BE2C (cell line): ENCODE measurements around the gene PROSER2.

Source experiments
- DNase-seq: peaks from one replicate; pipeline ENCODE4 v3.0.0-alpha.2; 2020
- H3K27me3 ChIP-seq: fragments of 250-450 bp; sonication (Bioruptor Pico); 2 replicates; pipeline ENCODE4 v1.5.1; 2020; ENCODE audit warnings: mild to moderate bottlenecking
- H3K36me3 ChIP-seq: fragments of 250-450 bp; sonication (Bioruptor Pico); 2 replicates; pipeline ENCODE4 v1.5.1; 2020; ENCODE audit warnings: mild to moderate bottlenecking
- H3K4me1 ChIP-seq: fragments of 250-450 bp; sonication (Bioruptor Pico); 2 replicates; pipeline ENCODE4 v1.5.1; 2020
- H3K4me3 ChIP-seq: 2 replicates; pipeline ENCODE4 v1.5.1; 2011; ENCODE audit warnings: low read depth, low read length
- H3K9me3 ChIP-seq: fragments of 250-450 bp; sonication (Bioruptor Pico); 2 replicates; pipeline ENCODE4 v1.5.1; 2020
- TF ChIP-seq, protein P1 (sequence below): IDR thresholded peaks from 2 replicates; pipeline ENCODE4 v1.5.1; 2012; ENCODE audit warnings: mild to moderate bottlenecking, low read depth, low read length

PROSER2 gene

DNA sequence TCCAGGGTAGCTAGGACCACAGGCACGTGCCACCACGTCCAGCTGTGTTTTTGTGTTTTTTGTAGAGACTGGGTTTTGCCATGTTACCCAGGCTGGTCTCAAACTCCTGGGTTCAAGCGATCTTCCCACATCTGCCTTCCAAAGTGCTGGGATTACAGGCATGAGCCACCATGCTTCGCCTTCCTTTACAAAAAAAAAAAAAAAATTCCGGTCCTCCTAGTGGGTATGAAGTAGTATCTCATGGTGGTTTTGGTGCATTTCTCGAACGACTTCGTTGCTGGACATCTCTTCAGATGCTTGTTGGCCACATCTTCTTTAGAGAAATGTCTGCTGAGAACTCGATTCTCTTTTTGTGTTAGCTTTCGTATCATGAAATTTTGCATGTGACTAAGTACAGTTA lies 3.9 kb downstream of the PROSER2 start:
- no peaks in the 10 kb centered on the region for H3K9me3 ChIP-seq
- TF ChIP-seq, protein P1, sequence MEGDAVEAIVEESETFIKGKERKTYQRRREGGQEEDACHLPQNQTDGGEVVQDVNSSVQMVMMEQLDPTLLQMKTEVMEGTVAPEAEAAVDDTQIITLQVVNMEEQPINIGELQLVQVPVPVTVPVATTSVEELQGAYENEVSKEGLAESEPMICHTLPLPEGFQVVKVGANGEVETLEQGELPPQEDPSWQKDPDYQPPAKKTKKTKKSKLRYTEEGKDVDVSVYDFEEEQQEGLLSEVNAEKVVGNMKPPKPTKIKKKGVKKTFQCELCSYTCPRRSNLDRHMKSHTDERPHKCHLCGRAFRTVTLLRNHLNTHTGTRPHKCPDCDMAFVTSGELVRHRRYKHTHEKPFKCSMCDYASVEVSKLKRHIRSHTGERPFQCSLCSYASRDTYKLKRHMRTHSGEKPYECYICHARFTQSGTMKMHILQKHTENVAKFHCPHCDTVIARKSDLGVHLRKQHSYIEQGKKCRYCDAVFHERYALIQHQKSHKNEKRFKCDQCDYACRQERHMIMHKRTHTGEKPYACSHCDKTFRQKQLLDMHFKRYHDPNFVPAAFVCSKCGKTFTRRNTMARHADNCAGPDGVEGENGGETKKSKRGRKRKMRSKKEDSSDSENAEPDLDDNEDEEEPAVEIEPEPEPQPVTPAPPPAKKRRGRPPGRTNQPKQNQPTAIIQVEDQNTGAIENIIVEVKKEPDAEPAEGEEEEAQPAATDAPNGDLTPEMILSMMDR, result no peak
- H3K27me3 ChIP-seq, result peaks cover 43% of the 10 kb centered on the region
- H3K4me3 ChIP-seq, result no peak overlapping the region
- H3K36me3 ChIP-seq, result no peaks in the 10 kb centered on the region
- H3K4me1 ChIP-seq, result no peaks in the 10 kb centered on the region
- DNase-seq, result no peak

DNA sequence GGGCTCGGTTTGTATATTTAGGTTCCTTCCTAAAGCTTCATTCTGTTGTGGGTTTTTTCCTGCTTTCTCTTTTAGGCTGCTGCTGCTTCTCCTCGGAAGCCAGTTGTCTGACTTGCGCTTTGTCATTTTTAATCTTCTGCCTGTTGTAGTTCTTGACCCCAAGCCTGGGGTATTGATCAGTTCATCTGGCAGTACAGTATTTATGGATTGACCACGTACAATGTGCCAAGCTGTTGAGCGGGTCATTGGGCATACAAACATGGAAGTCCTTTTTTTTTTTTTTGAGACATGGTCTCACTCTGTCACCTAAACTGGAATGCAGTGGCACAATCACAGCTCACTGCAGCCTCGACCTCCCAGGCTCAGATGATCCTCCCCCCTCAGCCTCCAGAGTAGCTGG lies 4.3 kb downstream of the PROSER2 start:
- H3K4me3 ChIP-seq, result no peak overlapping the region
- TF ChIP-seq, protein P1, result no peak
- no peak for DNase-seq
- no peaks in the 10 kb centered on the region for H3K4me1 ChIP-seq
- H3K27me3 ChIP-seq, result peaks cover 39% of the 10 kb centered on the region
- H3K9me3 ChIP-seq, result no peaks in the 10 kb centered on the region
- H3K36me3 ChIP-seq, result no peaks in the 10 kb centered on the region

DNA sequence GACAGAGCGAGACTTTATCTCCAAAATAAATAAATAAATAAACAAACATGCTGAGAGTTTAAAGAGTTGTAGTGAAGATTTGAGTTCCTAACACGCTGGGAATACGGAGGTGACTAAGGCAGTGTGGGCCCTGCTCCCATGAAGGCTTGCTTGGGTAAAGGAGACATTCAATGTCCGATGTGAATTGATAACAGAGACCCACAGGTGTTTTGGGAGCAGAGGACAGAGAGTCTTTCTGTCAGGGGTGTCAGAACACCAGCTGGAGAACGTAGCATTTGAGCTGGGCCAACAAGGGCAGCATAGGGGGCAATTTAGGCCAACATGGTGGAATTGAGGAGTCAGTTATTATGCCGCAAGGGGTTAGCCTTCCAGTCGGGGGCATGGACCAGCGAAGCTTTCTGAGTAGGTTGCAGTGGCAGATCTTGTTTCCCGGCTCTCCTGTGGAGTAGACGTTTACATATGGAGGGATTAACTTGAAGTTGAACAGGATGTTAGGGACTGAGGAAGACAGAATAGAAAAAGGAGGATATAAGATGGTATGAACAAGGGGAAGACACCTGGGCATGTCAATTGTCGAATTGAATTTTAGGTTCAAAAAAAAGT lies 5.6 kb downstream of the PROSER2 start:
- Histone ChIP-seq H3K4me3 (no peak overlapping the region), H3K4me1 (no peaks in the 10 kb centered on the region), H3K36me3 (no peaks in the 10 kb centered on the region), H3K9me3 (no peaks in the 10 kb centered on the region), H3K27me3 (peaks cover 28% of the 10 kb centered on the region)
- TF ChIP-seq, protein P1, result no peak
- no peak for DNase-seq

DNA sequence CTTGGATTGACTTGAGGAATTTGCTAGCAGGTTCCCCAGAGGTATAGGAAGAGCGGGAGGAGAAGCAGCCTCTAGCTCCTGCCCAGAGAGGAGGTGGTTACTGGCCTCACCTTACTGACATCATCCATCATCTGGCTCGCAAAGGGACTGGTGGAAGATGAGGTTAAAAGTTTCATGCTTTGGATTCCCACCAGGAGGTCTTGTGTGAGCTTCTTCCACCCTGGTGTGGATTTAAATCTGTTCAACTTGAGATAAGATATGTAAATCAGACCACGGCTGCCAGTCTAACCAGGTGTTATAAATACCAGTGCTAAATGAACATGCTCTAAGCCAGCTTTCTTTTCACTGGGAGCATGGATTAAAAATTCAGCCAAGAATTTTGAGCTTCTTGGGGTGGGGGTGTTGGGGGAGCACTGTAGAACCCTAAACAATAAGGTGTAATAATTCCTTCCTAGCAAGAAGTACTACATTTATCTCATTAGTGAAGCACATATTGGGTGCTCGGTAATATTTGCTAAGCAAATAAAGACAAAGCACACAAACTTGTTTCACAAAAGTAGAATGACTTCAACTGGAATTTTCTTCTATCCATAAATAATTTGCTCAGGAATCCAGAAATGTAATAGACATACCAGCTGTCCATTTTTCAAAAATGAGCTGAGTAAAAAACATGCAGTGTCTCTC lies 7.8 kb downstream of the PROSER2 start:
- H3K9me3 ChIP-seq, result no peaks in the 10 kb centered on the region
- no peaks in the 10 kb centered on the region for H3K4me1 ChIP-seq
- TF ChIP-seq, protein P1, result no peak
- DNase-seq, result no peak
- H3K27me3 ChIP-seq, result peaks cover 6% of the 10 kb centered on the region
- H3K4me3 ChIP-seq, result no peak overlapping the region
- no peaks in the 10 kb centered on the region for H3K36me3 ChIP-seq

DNA sequence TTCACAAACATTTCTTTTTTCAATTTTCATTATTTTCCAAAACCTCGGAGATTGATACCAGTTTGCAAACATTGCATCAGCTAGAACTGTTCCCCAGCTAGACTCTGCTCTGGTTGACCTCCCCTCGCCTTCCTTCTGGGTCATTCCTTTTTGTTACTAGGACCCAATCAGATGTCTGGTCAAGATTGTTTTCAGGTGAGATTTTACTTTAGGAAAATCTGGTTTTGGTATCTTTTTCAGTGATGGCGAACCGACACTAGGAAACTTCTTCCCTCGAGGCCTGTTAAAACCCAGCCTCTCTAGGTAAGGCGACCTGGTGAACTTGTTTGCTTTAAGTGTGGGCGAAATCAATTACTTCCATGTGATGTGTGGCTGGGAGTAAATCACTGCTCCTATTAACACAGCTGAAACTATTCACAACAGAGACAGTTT lies 8.4 kb downstream of the PROSER2 start:
- TF ChIP-seq, protein P1, result no peak
- Histone ChIP-seq H3K36me3 (no peaks in the 10 kb centered on the region), H3K27me3 (peaks cover 3% of the 10 kb centered on the region; the same call in 1 of the 2 replicates), H3K4me3 (no peak overlapping the region), H3K4me1 (no peaks in the 10 kb centered on the region), H3K9me3 (no peaks in the 10 kb centered on the region)
- no peak for DNase-seq

DNA sequence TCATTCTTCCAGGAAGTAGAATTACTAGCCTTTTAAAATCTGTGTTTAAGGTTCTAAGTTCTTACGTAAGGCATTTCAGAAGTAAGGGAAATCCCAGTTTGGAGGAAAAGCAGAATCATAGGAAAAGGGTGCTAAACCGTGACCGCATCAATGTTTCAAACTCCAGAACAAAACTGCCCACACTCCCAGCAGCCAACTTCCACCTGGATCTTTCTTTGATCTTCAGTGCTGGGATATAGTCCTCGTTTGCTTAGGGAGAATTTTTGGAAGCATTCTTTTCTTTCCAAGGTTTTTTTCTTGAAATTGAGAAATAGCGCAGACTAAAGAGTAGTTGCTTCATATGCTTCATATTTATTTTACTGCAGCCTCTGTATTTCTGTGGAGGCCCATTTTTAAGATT lies 8.9 kb downstream of the PROSER2 start:
- Histone ChIP-seq H3K4me3 (no peak overlapping the region), H3K36me3 (no peaks in the 10 kb centered on the region), H3K9me3 (no peaks in the 10 kb centered on the region), H3K27me3 (peaks cover 3% of the 10 kb centered on the region; the same call in 1 of the 2 replicates), H3K4me1 (no peaks in the 10 kb centered on the region)
- no peak for DNase-seq
- TF ChIP-seq, protein P1, result no peak
